Sigmoid colon (tissue), 4 donors: ENCODE data around the gene IPCEF1.

Experiments
- CTCF ChIP-seq, 4 experiments: fragments of 450-650 bp in 3 of 4; fragments of 200-600 bp in 1 of 4; IDR thresholded peaks; one replicate each; pipeline ENCODE4 v1.5.1; 2016 to 2019; ENCODE audit warnings: antibody characterized with exemption in 4 of 4, mild to moderate bottlenecking in 3 of 4, moderate library complexity in 2 of 4
- EP300 ChIP-seq, 4 donors: sonication (generic); formaldehyde crosslinking; IDR thresholded peaks; one replicate each; pipeline ENCODE4 v1.6.1; 2017; ENCODE audit warnings: antibody characterized with exemption in 4 of 4
- POLR2A ChIP-seq, 2 donors: fragments of 450-650 bp; IDR thresholded peaks; one replicate each; pipeline ENCODE4 v1.6.1; 2016; ENCODE audit warnings: antibody characterized with exemption in 2 of 2, mild to moderate bottlenecking in 2 of 2, moderate library complexity in 2 of 2
- POLR2AphosphoS5 ChIP-seq, 4 donors: sonication (generic); formaldehyde crosslinking; IDR thresholded peaks; one replicate each; pipeline ENCODE4 v1.6.1; 2017; ENCODE audit warnings: antibody characterized with exemption in 4 of 4

- TF ChIP-seq POLR2AphosphoS5 (IDR thresholded peaks at IDR 0.05) (no peak), CTCF (IDR thresholded peaks at IDR 0.05) (no peak), POLR2A (IDR thresholded peaks at IDR 0.05) (no peak), EP300 (IDR thresholded peaks at IDR 0.05) (no peak)
These were observed 112.5 kb downstream of the IPCEF1 start for GRCh38 chr6:154243793-154244750.
